Measurements from ENCODE around the gene TRAPPC2B.
"Not testable (repeated sequence)": the region's sequence is repeated elsewhere in the genome, so short reads cannot be mapped to it uniquely, and the experiment has no call there.

TRAPPC2B gene

DNA sequence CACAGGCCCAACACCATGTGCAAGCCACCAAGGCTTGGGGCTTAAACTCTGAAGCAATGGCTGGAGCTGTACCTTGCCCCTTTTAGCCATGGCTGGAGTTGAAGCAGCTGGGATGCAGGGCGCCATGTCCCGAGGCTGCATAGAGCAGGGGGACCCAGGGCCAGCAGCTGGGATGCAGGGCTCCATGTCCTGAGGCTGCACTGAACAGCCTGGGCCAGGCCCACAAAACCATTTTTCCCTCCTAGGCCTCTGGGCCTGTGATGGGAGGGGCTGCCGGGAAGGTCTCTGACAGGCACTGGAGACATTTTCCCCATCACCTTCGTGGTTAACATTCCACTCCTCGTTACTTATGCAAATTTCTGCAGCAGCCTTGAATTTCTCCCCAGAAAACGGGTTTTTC lies 10.8 kb downstream of the TRAPPC2B start:
- no peak for DNase-seq (ENCODE audit: low read depth in 3 of 3, low spot score in 1 of 3)

GRCh38 chr19:57374647-57375046 lies 11.3 kb downstream of the TRAPPC2B start:
- not testable (repeated sequence) for DNase-seq (ENCODE audit: low read depth in 3 of 3, low spot score in 1 of 3)

GRCh38 chr19:57376151-57376550 lies 12.8 kb downstream of the TRAPPC2B start:
- DNase-seq (ENCODE audit: low read depth in 3 of 3, low spot score in 1 of 3) = no peak

- no peak for DNase-seq (ENCODE audit: low read depth in 3 of 3, low spot score in 1 of 3)
Measured at GRCh38 chr19:57377498-57378146, 14.3 kb downstream of the TRAPPC2B start.

DNA sequence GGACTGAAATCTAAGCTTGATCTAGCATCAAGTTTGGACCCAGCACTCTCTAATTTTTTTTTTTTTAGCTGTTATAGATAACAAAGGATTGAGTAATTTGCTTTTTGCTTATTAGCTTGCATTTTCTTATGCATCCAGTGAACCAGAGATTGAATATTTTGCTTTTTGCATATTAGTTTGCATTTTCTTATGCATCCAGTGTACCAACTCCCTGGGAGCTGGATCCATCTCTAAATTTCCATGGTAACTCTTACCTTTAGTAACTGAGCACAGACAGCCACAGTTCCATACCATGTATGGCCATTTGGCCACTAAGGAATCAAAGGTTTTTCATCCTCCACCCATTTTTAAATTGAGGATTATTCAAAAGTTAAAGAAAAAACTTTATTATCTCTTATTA lies 17.6 kb downstream of the TRAPPC2B start:
- no peak for DNase-seq (ENCODE audit: low read depth in 3 of 3, low spot score in 1 of 3)

DNA sequence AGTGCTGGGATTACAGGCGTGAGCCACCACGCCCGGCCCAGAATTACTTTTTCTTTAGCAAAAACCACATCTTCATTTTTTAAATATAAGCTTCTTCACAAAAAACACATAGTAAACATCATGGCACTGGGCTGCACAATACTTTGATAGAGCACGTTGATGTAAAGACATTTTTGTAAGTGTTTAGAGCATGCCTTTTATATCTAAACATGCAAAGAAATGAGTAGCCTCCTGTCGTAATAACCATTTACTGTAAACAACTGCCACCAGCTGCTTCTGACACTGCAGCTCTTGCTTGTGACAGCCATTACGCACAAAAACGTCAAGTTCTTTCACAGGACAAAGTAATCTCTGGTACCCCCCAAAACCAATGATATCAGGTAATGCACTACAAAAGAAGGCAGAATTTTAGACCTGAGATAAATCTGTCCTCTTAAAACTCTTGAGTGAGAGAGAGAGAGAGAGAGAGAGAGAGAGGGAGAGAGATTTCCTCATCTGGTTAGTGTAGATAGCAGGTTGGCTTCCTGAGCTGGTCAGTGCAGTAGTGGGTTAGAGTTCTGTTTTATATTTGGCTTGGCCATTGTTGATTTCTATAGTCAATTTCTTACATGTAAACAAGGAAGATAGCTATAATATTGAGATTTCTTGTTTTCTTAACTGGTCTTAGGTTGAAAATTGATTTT lies 19.6 kb downstream of the TRAPPC2B start:
- no peak for DNase-seq (ENCODE audit: low read depth in 3 of 3, low spot score in 1 of 3)

GRCh38 chr19:57389194-57389729 lies 25.9 kb downstream of the TRAPPC2B start:
- DNase-seq (ENCODE audit: low read depth in 3 of 3, low spot score in 1 of 3) = no peak

- peak; percentile 88 to 92 (median 91) for DNase-seq (ENCODE audit: low read depth in 3 of 3, low spot score in 1 of 3)
Measured at GRCh38 chr19:57389730-57390598, 26.6 kb downstream of the TRAPPC2B start, which contains the start of gene ZNF548. Gene ZNF548 (plus strand): TSS chr19:57389854. CDS start chr19:57390100, 246 bp downstream.

DNA sequence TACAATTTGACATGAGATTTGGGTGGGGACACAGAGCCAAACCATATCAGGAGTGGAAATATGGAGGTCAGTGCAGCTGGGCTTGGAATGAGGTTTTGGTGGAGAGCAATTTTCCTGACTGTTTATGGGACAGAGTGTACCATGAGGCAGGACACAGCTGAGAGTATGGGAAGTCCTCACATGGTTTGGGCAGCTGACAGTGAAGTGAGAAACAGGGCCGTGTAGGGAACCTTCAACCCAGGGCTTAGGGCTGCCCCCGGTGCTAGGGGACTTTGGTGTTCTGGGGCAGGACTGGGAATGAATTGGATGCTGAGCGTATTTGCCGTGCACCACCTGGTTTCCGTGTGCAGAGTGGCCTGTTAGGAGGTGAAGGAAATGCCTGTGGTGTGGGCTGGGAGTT lies 32.4 kb downstream of the TRAPPC2B start:
- DNase-seq (ENCODE audit: low read depth in 3 of 3, low spot score in 1 of 3) = no peak

DNA sequence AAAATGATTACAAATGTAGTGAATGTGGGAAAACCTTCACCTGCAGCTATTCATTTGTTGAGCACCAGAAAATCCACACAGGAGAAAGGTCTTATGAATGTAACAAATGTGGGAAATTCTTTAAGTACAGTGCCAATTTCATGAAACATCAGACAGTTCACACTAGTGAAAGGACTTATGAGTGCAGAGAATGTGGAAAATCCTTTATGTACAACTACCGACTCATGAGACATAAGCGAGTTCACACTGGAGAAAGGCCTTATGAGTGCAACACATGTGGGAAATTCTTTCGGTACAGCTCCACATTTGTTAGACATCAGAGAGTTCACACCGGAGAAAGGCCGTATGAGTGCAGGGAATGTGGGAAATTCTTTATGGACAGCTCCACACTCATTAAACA lies 35.5 kb downstream of the TRAPPC2B start:
- no peak for DNase-seq (ENCODE audit: low read depth in 3 of 3, low spot score in 1 of 3)

DNA sequence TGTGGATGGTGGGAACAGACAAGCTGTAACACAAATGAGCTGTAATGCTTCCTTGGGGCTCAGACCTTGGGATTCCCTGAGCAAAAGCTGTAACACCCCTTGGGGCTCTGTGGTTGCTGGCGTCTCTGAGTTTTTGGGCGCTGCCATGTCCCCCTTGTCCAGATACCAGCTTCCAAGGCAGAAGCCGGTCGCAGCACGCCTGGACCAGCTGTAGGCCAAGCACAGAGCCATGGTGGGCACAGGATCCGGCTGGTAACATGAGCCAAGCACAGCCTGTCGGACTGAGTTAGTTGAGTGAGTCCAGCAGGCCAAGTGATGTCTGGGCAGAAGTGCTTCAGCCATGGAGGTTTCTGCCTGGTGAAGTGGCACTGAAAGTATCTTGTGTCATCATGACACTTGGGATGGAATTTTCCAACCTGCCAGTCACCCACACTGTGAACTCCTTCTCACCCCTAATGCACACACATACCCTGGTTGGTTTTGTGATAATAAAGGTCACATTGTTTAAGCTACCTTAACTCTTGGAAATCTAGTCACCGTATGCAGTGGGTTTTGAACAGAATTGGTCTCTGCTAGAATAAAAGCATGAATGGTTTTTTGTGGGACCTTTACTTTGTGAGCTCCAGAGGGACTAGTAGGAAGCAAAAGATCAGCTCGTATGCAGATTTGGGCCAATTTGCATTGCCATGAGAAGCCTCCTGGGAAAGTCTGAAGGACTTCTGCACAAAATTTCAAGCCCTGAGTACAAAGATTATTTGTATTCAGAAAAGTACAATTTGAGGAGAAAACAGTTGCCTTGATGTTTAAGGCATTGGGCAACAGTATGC lies 40.6 kb downstream of the TRAPPC2B start:
- DNase-seq (ENCODE audit: low read depth in 3 of 3, low spot score in 1 of 3) = no peak

- DNase-seq (ENCODE audit: low read depth in 3 of 3, low spot score in 1 of 3) = peak; percentile 30 to 49 (median 45)
Measured at GRCh38 chr19:57406516-57407123, 43.3 kb downstream of the TRAPPC2B start.

- peak; percentile 74 to 85 (median 84) for DNase-seq (ENCODE audit: low read depth in 3 of 3, low spot score in 1 of 3)
Measured at GRCh38 chr19:57410877-57411671, 47.7 kb downstream of the TRAPPC2B start, which contains the start of gene ZNF17. Gene ZNF17 (plus strand): TSS chr19:57411161. CDS start chr19:57413616, 2,455 bp downstream.

Measured in stimulated activated CD4-positive, alpha-beta T cell treated with anti-CD3 and anti-CD28 coated beads, TNF-alpha, amount 100 ng/mL, for 1 hour (primary cell).